Measurements from ENCODE around the gene LILRA5.
"Not testable (repeated sequence)": the region's sequence is repeated elsewhere in the genome, so short reads cannot be mapped to it uniquely, and the experiment has no call there.

Gene LILRA5

DNA sequence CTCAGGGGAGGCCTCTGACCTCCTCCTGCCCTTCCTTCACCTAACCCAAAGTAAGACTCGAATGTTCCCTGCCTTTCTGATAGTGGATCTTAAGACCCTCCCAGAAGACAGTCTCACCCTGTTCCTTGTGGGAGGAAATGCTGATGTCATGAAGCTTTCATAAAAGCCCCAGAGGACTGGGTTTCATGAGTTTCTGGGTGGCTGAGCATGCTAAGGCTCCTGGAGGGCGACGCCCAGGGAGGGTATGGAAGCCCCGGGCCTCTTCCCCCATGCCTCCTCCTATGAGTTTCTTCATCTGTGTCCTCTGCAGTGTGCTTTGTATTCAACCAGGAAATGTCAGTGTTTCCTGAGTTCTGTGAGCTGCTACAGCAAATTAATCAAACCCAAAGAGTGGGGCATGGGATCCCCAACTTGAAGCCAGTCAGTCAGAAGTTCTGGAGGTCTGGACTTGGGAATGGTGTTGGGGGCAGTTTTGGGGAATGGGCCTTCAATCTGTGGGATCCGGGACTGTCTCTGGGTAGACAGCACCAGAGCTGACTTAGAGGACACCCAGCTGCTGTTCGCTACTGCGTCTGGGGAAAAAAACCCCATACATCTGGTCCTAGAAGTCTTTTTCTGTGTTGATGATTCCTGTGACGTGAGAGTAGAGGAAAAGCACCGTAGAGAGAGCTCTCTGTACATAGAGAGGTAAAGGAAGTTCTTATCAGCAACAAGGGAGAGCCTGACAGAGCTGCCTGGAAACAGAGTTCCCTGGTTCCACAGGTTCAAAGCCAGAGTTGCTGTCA is 30.1 kb downstream of the LILRA5 start:
- Histone ChIP-seq H3K4me2 (ENCODE audit: low read length, poor library complexity, severe bottlenecking) (no peak overlapping the region), H3K79me1 (replicated peaks; ENCODE audit: low read length, poor library complexity, severe bottlenecking) (no peaks in the 10 kb centered on the region), H2BK12ac (ENCODE audit: low read length in 2 of 2) (no peak overlapping the region), H3K4me3 (ENCODE audit: insufficient read depth in 1 of 2, low read depth in 1 of 2, low read length in 2 of 2) (no peak overlapping the region), H3K36me3 (ENCODE audit: control insufficient read depth in 1 of 2, insufficient read depth in 2 of 2, low read depth in 1 of 2, low read length in 2 of 2) (no peaks in the 10 kb centered on the region), H3K9ac (ENCODE audit: low read length) (no peak overlapping the region), H3K23ac (ENCODE audit: low read length in 2 of 2) (no peak overlapping the region), H4K91ac (ENCODE audit: low read length) (no peak overlapping the region), H2BK5ac (ENCODE audit: low read depth, low read length, poor library complexity, severe bottlenecking) (no peak overlapping the region), H2BK15ac (ENCODE audit: low read depth, poor library complexity, severe bottlenecking) (no peak overlapping the region), H3K27ac (ENCODE audit: low read length, poor library complexity, severe bottlenecking) (no peak overlapping the region), H3K9me3 (ENCODE audit: control insufficient read depth, low read length) (no peaks in the 10 kb centered on the region), H3K4ac (ENCODE audit: low read depth in 1 of 2, low read length in 2 of 2) (no peak overlapping the region), H3K18ac (ENCODE audit: low read depth in 1 of 2, low read length in 2 of 2) (no peak overlapping the region), H3K27me3 (ENCODE audit: control insufficient read depth in 1 of 2, insufficient read depth in 1 of 2, low read length in 2 of 2) (peaks cover 0 to 29% of the 10 kb centered on the region in 2 experiments), H4K8ac (ENCODE audit: low read length) (no peak overlapping the region), H3K4me1 (ENCODE audit: control insufficient read depth, insufficient read depth, low read depth, low read length) (no peaks in the 10 kb centered on the region), H2AK5ac (ENCODE audit: low read length, severe bottlenecking) (no peak overlapping the region), H3K14ac (ENCODE audit: low read length in 2 of 2) (no peak overlapping the region), H2AFZ (ENCODE audit: low read depth, low read length) (no peak overlapping the region), H2BK120ac (ENCODE audit: low read depth, low read length) (no peak overlapping the region)
- DNase-seq, result no peak
- WGBS, result 63% methylated on average over 8 of the region's 9 CpGs

DNA sequence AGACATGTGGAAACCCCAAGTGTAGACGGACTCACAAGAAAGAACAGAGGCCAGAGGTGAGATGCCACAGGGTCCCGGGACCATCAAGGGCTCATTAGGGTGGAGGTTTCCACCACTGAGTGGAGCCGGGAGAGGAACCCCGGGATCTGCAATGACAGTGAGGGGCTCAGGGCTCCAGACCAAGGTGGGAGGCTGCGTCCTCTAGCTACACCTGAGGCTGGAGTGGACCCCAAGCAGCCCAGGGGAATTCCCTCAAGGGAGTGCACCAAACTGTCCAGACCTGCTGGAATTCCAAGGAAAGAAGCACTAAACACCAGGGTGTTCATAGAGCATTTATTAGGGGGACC is 31.3 kb downstream of the LILRA5 start:
- not testable (repeated sequence) for DNase-seq; H3K79me1 ChIP-seq (replicated peaks; ENCODE audit: low read length, poor library complexity, severe bottlenecking); H3K4me3 ChIP-seq (ENCODE audit: insufficient read depth in 1 of 2, low read depth in 1 of 2, low read length in 2 of 2); H3K36me3 ChIP-seq (ENCODE audit: control insufficient read depth in 1 of 2, insufficient read depth in 2 of 2, low read depth in 1 of 2, low read length in 2 of 2); H2AK5ac ChIP-seq (ENCODE audit: low read length, severe bottlenecking); H3K9me3 ChIP-seq (ENCODE audit: control insufficient read depth, low read length); H4K91ac ChIP-seq (ENCODE audit: low read length); H3K23ac ChIP-seq (ENCODE audit: low read length in 2 of 2); H2BK15ac ChIP-seq (ENCODE audit: low read depth, poor library complexity, severe bottlenecking); H3K14ac ChIP-seq (ENCODE audit: low read length in 2 of 2); H4K8ac ChIP-seq (ENCODE audit: low read length); H3K9ac ChIP-seq (ENCODE audit: low read length); H3K4ac ChIP-seq (ENCODE audit: low read depth in 1 of 2, low read length in 2 of 2); H2BK120ac ChIP-seq (ENCODE audit: low read depth, low read length); H2AFZ ChIP-seq (ENCODE audit: low read depth, low read length); H3K18ac ChIP-seq (ENCODE audit: low read depth in 1 of 2, low read length in 2 of 2); H3K27ac ChIP-seq (ENCODE audit: low read length, poor library complexity, severe bottlenecking); H2BK12ac ChIP-seq (ENCODE audit: low read length in 2 of 2); H3K4me1 ChIP-seq (ENCODE audit: control insufficient read depth, insufficient read depth, low read depth, low read length); H3K4me2 ChIP-seq (ENCODE audit: low read length, poor library complexity, severe bottlenecking); H2BK5ac ChIP-seq (ENCODE audit: low read depth, low read length, poor library complexity, severe bottlenecking)
- 70% methylated on average over 5 of the region's 5 CpGs for WGBS
- peaks cover 0 to 29% of the 10 kb centered on the region in 2 experiments for H3K27me3 ChIP-seq (ENCODE audit: control insufficient read depth in 1 of 2, insufficient read depth in 1 of 2, low read length in 2 of 2)

DNA sequence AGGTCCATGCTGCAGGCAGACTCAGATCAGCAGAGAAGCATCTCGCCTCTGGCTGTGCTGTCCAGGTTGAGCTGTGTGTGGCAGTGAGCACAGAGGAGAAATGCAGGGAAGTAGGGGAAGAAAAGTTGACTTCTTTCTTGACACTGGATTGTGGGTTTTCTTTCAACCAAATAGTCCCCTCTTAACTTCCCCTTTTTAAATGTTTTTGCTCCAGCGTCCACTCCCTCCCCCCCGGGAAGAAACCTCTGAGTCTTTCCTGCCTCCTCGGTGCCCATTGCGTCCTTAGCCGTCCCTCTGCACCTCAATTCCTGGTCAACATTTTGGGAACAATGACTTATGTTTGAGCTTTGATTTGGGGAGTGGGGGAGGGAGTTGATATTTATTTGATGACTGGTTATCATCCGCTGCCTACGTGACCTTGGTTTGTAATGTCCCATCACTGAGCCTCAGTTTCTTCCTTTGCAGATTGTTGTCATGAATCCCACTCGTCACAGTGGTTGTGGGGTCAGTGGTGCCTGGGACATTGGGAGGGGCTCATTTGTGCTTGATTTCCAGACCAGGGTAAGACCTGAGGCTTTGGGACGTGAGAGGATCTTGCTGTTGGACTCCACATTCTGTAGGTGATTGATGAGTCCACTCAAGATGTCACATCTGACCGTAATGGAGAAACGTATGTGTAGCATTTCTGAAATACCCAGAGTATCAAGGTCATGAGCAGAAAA is 31.8 kb downstream of the LILRA5 start, which contains the start of gene LILRB2:
Gene LILRB2, minus strand, starts transcription at position 104 of the 722 bp plus-strand sequence. CDS start 614 bp downstream, outside the sequence.
- Histone ChIP-seq H2BK5ac (ENCODE audit: low read depth, low read length, poor library complexity, severe bottlenecking) (no peak within 1 kb of the TSS), H3K4me1 (ENCODE audit: control insufficient read depth, insufficient read depth, low read depth, low read length) (no peaks in the 10 kb centered on the region), H4K91ac (ENCODE audit: low read length) (no peak within 1 kb of the TSS), H2AFZ (ENCODE audit: low read depth, low read length) (no peak within 1 kb of the TSS), H3K79me1 (replicated peaks; ENCODE audit: low read length, poor library complexity, severe bottlenecking) (no peaks in the 10 kb centered on the region), H2AK5ac (ENCODE audit: low read length, severe bottlenecking) (no peak within 1 kb of the TSS), H4K8ac (ENCODE audit: low read length) (no peak within 1 kb of the TSS), H3K36me3 (ENCODE audit: control insufficient read depth in 1 of 2, insufficient read depth in 2 of 2, low read depth in 1 of 2, low read length in 2 of 2) (no peaks in the 10 kb centered on the region), H3K27ac (ENCODE audit: low read length, poor library complexity, severe bottlenecking) (no peak within 1 kb of the TSS), H2BK120ac (ENCODE audit: low read depth, low read length) (no peak within 1 kb of the TSS), H3K9ac (ENCODE audit: low read length) (no peak within 1 kb of the TSS), H3K27me3 (ENCODE audit: control insufficient read depth in 1 of 2, insufficient read depth in 1 of 2, low read length in 2 of 2) (peaks cover 0 to 32% of the 10 kb centered on the region in 2 experiments), H3K4ac (ENCODE audit: low read depth in 1 of 2, low read length in 2 of 2) (no peak within 1 kb of the TSS), H2BK15ac (ENCODE audit: low read depth, poor library complexity, severe bottlenecking) (no peak within 1 kb of the TSS), H3K4me2 (ENCODE audit: low read length, poor library complexity, severe bottlenecking) (no peak within 1 kb of the TSS), H2BK12ac (ENCODE audit: low read length in 2 of 2) (no peak within 1 kb of the TSS), H3K4me3 (ENCODE audit: insufficient read depth in 1 of 2, low read depth in 1 of 2, low read length in 2 of 2) (no peak within 1 kb of the TSS), H3K23ac (ENCODE audit: low read length in 2 of 2) (no peak within 1 kb of the TSS), H3K18ac (ENCODE audit: low read depth in 1 of 2, low read length in 2 of 2) (no peak within 1 kb of the TSS), H3K9me3 (ENCODE audit: control insufficient read depth, low read length) (no peaks in the 10 kb centered on the region), H3K14ac (ENCODE audit: low read length in 2 of 2) (no peak within 1 kb of the TSS)
- no peak for DNase-seq
- WGBS, result 81% methylated on average over 11 of the region's 12 CpGs

DNA sequence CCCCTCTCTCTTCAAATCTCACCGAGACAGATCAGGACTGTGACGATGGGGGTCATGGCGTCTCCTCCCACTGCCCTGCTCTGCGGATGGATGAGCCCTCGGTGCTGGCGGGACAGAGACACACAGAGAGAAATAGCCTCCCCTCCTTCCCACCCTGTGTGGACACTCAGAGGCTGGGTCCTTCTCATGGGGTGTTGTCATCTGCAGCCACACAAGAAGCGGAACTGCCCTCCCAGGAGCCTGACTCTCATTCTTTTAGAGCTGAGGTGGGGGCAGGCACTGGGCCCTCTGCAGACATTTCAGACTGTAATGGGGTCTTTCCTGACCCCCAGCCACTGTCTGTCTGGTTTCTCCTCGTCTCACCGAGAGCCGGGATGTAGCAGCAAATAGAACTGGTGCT is 32.5 kb downstream of the LILRA5 start:
- not testable (repeated sequence) for H2AK5ac ChIP-seq (ENCODE audit: low read length, severe bottlenecking); H2BK15ac ChIP-seq (ENCODE audit: low read depth, poor library complexity, severe bottlenecking)
- 81% methylated on average over 10 of the region's 10 CpGs for WGBS

More for the DNA sequence above, 32.5 kb downstream of the LILRA5 start:
- H4K91ac ChIP-seq (ENCODE audit: low read length); H3K9me3 ChIP-seq (ENCODE audit: control insufficient read depth, low read length); H4K8ac ChIP-seq (ENCODE audit: low read length); H3K14ac ChIP-seq (ENCODE audit: low read length in 2 of 2); H2AFZ ChIP-seq (ENCODE audit: low read depth, low read length); H3K4me1 ChIP-seq (ENCODE audit: control insufficient read depth, insufficient read depth, low read depth, low read length); H3K4me2 ChIP-seq (ENCODE audit: low read length, poor library complexity, severe bottlenecking); H2BK120ac ChIP-seq (ENCODE audit: low read depth, low read length); H3K23ac ChIP-seq (ENCODE audit: low read length in 2 of 2); H2BK5ac ChIP-seq (ENCODE audit: low read depth, low read length, poor library complexity, severe bottlenecking); H3K4ac ChIP-seq (ENCODE audit: low read depth in 1 of 2, low read length in 2 of 2); H3K18ac ChIP-seq (ENCODE audit: low read depth in 1 of 2, low read length in 2 of 2); H3K4me3 ChIP-seq (ENCODE audit: insufficient read depth in 1 of 2, low read depth in 1 of 2, low read length in 2 of 2); H3K79me1 ChIP-seq (replicated peaks; ENCODE audit: low read length, poor library complexity, severe bottlenecking); DNase-seq; H3K27ac ChIP-seq (ENCODE audit: low read length, poor library complexity, severe bottlenecking); H3K9ac ChIP-seq (ENCODE audit: low read length); H3K36me3 ChIP-seq (ENCODE audit: control insufficient read depth in 1 of 2, insufficient read depth in 2 of 2, low read depth in 1 of 2, low read length in 2 of 2); H2BK12ac ChIP-seq (ENCODE audit: low read length in 2 of 2): not testable (repeated sequence)
- H3K27me3 ChIP-seq (ENCODE audit: control insufficient read depth in 1 of 2, insufficient read depth in 1 of 2, low read length in 2 of 2), result peaks cover 0 to 32% of the 10 kb centered on the region in 2 experiments
